Embryonic facial prominence (tissue), 1 donor: ENCODE results near the gene MYL7.
"Not testable (repeated sequence)": the region's sequence is repeated elsewhere in the genome, so short reads cannot be mapped to it uniquely, and the experiment has no call there.

Source experiments
- DNase-seq: peaks from one replicate; pipeline ENCODE4 v3.0.0-alpha.2; 2016; ENCODE audit errors: extremely low spot score

The MYL7 gene

GRCh38 chr7:44141221-44141850 lies at the start of gene MYL7:
TSS of gene MYL7 (minus strand) at chr7:44141332. CDS start at chr7:44141305, 27 bp downstream.
- DNase-seq: no peak

- DNase-seq: no peak
Observed at GRCh38 chr7:44189993-44190872, 49.1 kb upstream of the MYL7 start.

- DNase-seq: no peak
Observed at GRCh38 chr7:44189286-44189992, 48.3 kb upstream of the MYL7 start, which contains the start of gene GCK. TSS of gene GCK (minus strand) at chr7:44189439. CDS start at chr7:44188953, 486 bp downstream.

- no peak for DNase-seq
Observed at GRCh38 chr7:44188480-44189225, 47.5 kb upstream of the MYL7 start.

GRCh38 chr7:44187636-44188416 lies 46.7 kb upstream of the MYL7 start:
- DNase-seq: no peak

GRCh38 chr7:44186736-44187135 lies 45.6 kb upstream of the MYL7 start:
- DNase-seq: no peak

- DNase-seq: no peak
Observed at GRCh38 chr7:44185729-44186128, 44.6 kb upstream of the MYL7 start.

- no peak for DNase-seq
Observed at GRCh38 chr7:44184873-44185446, 43.8 kb upstream of the MYL7 start.

- no peak for DNase-seq
Observed at GRCh38 chr7:44184206-44184872, 43.2 kb upstream of the MYL7 start.

- no peak for DNase-seq
Observed at GRCh38 chr7:44183386-44183785, 42.3 kb upstream of the MYL7 start.

- no peak for DNase-seq
Observed at GRCh38 chr7:44182827-44183226, 41.7 kb upstream of the MYL7 start.

- DNase-seq: no peak
Observed at GRCh38 chr7:44180631-44181030, 39.5 kb upstream of the MYL7 start.

- no peak for DNase-seq
Observed at GRCh38 chr7:44177570-44178131, 36.5 kb upstream of the MYL7 start.

GRCh38 chr7:44176486-44176885 lies 35.4 kb upstream of the MYL7 start:
- DNase-seq: no peak

- no peak for DNase-seq
Observed at GRCh38 chr7:44175730-44176129, 34.6 kb upstream of the MYL7 start.

- DNase-seq: not testable (repeated sequence)
Observed at GRCh38 chr7:44174694-44174948, 33.5 kb upstream of the MYL7 start.

GRCh38 chr7:44173911-44174693 lies 33.0 kb upstream of the MYL7 start:
- DNase-seq: no peak

GRCh38 chr7:44172803-44173424 lies 31.8 kb upstream of the MYL7 start:
- DNase-seq: no peak

- DNase-seq: no peak
Observed at GRCh38 chr7:44172352-44172751, 31.2 kb upstream of the MYL7 start.
